GM23338 (cell line): ENCODE data around the gene BANK1. TPM values are rescaled to one million over a fixed set of nuclear protein-coding genes. Genes with fewer than 3 reads are reported as not detected.

ENCODE experiments used
- ATAC-seq: fragments of 200-7000 bp; cut with Tn5 transposase; 3 replicates; pipeline ENCODE4 v1.9.1; 2020
- DNase-seq: peaks from one replicate; pipeline ENCODE4 v3.0.0-alpha.2; 2015; ENCODE audit warnings: low spot score
- H2AFZ ChIP-seq: fragments of 200-600 bp; sonication (generic); 2 replicates; pipeline ENCODE4 v1.8.0; 2016; ENCODE audit warnings: antibody characterized with exemption, mild to moderate bottlenecking, moderate library complexity
- H3F3A ChIP-seq: fragments of 200-600 bp; sonication (generic); replicated peaks from 2 replicates; pipeline ENCODE4 v1.8.0; 2017; ENCODE audit warnings: antibody characterized with exemption, mixed run types, low read depth
- H3K27ac ChIP-seq: fragments of 200-600 bp; sonication (generic); 2 replicates; pipeline ENCODE4 v1.6.1; 2016; ENCODE audit warnings: low read depth
- H3K27me3 ChIP-seq: fragments of 200-600 bp; sonication (generic); 2 replicates; pipeline ENCODE4 v1.8.0; 2016; ENCODE audit warnings: mild to moderate bottlenecking, mixed run types, moderate library complexity; ENCODE audit not compliant: insufficient read depth
- H3K36me3 ChIP-seq: fragments of 200-600 bp; sonication (generic); 2 replicates; pipeline ENCODE4 v1.8.0; 2016; ENCODE audit warnings: mild to moderate bottlenecking; ENCODE audit not compliant: insufficient read depth
- H3K4me1 ChIP-seq: fragments of 200-600 bp; sonication (generic); 2 replicates; pipeline ENCODE4 v1.8.0; 2016; ENCODE audit warnings: mild to moderate bottlenecking, moderate library complexity; ENCODE audit not compliant: insufficient read depth
- H3K4me2 ChIP-seq: fragments of 200-600 bp; sonication (generic); 2 replicates; pipeline ENCODE4 v1.7.1; 2017; ENCODE audit warnings: mixed run types
- H3K4me3 ChIP-seq: fragments of 200-600 bp; sonication (generic); 2 replicates; pipeline ENCODE4 v1.6.1; 2016; ENCODE audit warnings: mixed run types
- H3K79me2 ChIP-seq: fragments of 200-600 bp; sonication (generic); replicated peaks from 2 replicates; pipeline ENCODE4 v1.8.0; 2017; ENCODE audit warnings: mild to moderate bottlenecking; ENCODE audit not compliant: insufficient read depth
- H3K9me2 ChIP-seq: fragments of 200-600 bp; sonication (generic); 2 replicates; pipeline ENCODE4 v1.8.0; 2017; ENCODE audit not compliant: insufficient read depth
- H4K20me1 ChIP-seq: fragments of 200-600 bp; sonication (generic); replicated peaks from 2 replicates; pipeline ENCODE4 v1.8.0; 2017; ENCODE audit warnings: mild to moderate bottlenecking; ENCODE audit not compliant: insufficient read depth
- H3K27ac Mint-ChIP-seq: 2 replicates; pipeline ENCODE4 v1.8.0; 2020; ENCODE audit warnings: inconsistent platforms, mild to moderate bottlenecking, moderate library complexity, mixed read lengths
- H3K27me3 Mint-ChIP-seq: 3 replicates; pipeline ENCODE4 v1.8.0; 2022; ENCODE audit warnings: low read depth, mild to moderate bottlenecking, moderate library complexity, mixed read lengths, inconsistent platforms; ENCODE audit not compliant: insufficient read depth, poor library complexity
- H3K36me3 Mint-ChIP-seq: 3 replicates; pipeline ENCODE4 v1.8.0; 2021; ENCODE audit warnings: low read depth, mild to moderate bottlenecking, inconsistent platforms, moderate library complexity, mixed read lengths
- H3K4me1 Mint-ChIP-seq: 3 replicates; pipeline ENCODE4 v1.8.0; 2020; ENCODE audit warnings: mild to moderate bottlenecking, inconsistent platforms, mixed read lengths
- H3K4me3 Mint-ChIP-seq: 3 replicates; pipeline ENCODE4 v1.8.0; 2021; ENCODE audit warnings: moderate library complexity, mild to moderate bottlenecking, inconsistent platforms, mixed read lengths
- H3K9me3 Mint-ChIP-seq: 3 replicates; pipeline ENCODE4 v1.8.0; 2020; ENCODE audit warnings: moderate library complexity, mild to moderate bottlenecking, inconsistent platforms, mixed read lengths
- CREB1 ChIP-seq: fragments of 250-450 bp; sonication (Bioruptor Pico); IDR thresholded peaks from 2 replicates; pipeline ENCODE4 v1.5.0; 2020; ENCODE audit warnings: low read depth, mild to moderate bottlenecking, moderate library complexity
- EZH2 ChIP-seq: fragments of 200-600 bp; sonication (generic); IDR thresholded peaks from one replicate; pipeline ENCODE4 v1.8.0; 2017; ENCODE audit warnings: antibody characterized with exemption, mild to moderate bottlenecking, low read depth; ENCODE audit not compliant: unreplicated experiment
- EZH2phosphoT487 ChIP-seq: fragments of 200-600 bp; sonication (generic); IDR thresholded peaks from one replicate; pipeline ENCODE4 v1.8.1; 2018; ENCODE audit warnings: antibody characterized with exemption; ENCODE audit not compliant: unreplicated experiment
- JUNB ChIP-seq: IDR thresholded peaks from one replicate; pipeline ENCODE4 v1.6.1; 2016; ENCODE audit warnings: antibody characterized with exemption; ENCODE audit not compliant: unreplicated experiment
- NANOG ChIP-seq: IDR thresholded peaks from 2 replicates; pipeline ENCODE4 v1.6.1; 2016; ENCODE audit warnings: antibody characterized with exemption, borderline replicate concordance
- POLR2AphosphoS5 ChIP-seq: IDR thresholded peaks from 2 replicates; pipeline ENCODE4 v1.6.1; 2016; ENCODE audit warnings: antibody characterized with exemption, low read depth
- ZNF331 ChIP-seq: fragments of 250-450 bp; sonication (Bioruptor Pico); IDR thresholded peaks from 2 replicates; pipeline ENCODE4 v1.5.0; 2020; ENCODE audit warnings: low read depth, mild to moderate bottlenecking, moderate library complexity
- polyA plus RNA-seq: library from polyadenylated mRNA; unstranded; fragments of >200 nt; fragmentation: Nextera tagmentation; extraction: Ambion mirVana; gene quantifications from 2 replicates; pipeline ENCODE4 v1.2.1, GENCODE V29; 2016
- total RNA-seq: library from RNA; depleted of rRNA; stranded (reverse); fragments of >200 nt; shearing (Covaris generic); gene quantifications from 2 replicates; pipeline ENCODE4 v1.2.3, GENCODE V29; 2014
- TF ChIP-seq, protein P1 (sequence below): IDR thresholded peaks from one replicate; pipeline ENCODE4 v1.6.1; 2018; ENCODE audit warnings: antibody characterized with exemption; ENCODE audit not compliant: unreplicated experiment
- TF ChIP-seq, protein P2 (sequence below): fragments of 250-450 bp; sonication (Bioruptor Pico); IDR thresholded peaks from 2 replicates; pipeline ENCODE4 v1.5.0; 2020; ENCODE audit warnings: mild to moderate bottlenecking, moderate library complexity
- TF ChIP-seq, protein P3 (sequence below): IDR thresholded peaks from 2 replicates; pipeline ENCODE4 v1.6.1; 2016; ENCODE audit warnings: antibody characterized with exemption
- TF ChIP-seq, protein P4 (sequence below), 2 experiments: fragments of 200-600 bp in 1 of 2; sonication (generic) in 1 of 2; conservative IDR thresholded peaks; 2 replicates each; pipeline versions ENCODE4 v1.5.1 to v1.6.1; 2016 to 2017; ENCODE audit warnings: antibody characterized with exemption in 2 of 2, low read depth in 2 of 2, mild to moderate bottlenecking in 2 of 2, moderate library complexity in 1 of 2

BANK1 gene
- total and polyA plus RNA-seq, 2 experiments from 2014 or later: 0.86 to 0.87 TPM

GRCh38 chr4:101801958-101802357 lies 11.4 kb downstream of the BANK1 start (continued):
- TF ChIP-seq, protein P1, sequence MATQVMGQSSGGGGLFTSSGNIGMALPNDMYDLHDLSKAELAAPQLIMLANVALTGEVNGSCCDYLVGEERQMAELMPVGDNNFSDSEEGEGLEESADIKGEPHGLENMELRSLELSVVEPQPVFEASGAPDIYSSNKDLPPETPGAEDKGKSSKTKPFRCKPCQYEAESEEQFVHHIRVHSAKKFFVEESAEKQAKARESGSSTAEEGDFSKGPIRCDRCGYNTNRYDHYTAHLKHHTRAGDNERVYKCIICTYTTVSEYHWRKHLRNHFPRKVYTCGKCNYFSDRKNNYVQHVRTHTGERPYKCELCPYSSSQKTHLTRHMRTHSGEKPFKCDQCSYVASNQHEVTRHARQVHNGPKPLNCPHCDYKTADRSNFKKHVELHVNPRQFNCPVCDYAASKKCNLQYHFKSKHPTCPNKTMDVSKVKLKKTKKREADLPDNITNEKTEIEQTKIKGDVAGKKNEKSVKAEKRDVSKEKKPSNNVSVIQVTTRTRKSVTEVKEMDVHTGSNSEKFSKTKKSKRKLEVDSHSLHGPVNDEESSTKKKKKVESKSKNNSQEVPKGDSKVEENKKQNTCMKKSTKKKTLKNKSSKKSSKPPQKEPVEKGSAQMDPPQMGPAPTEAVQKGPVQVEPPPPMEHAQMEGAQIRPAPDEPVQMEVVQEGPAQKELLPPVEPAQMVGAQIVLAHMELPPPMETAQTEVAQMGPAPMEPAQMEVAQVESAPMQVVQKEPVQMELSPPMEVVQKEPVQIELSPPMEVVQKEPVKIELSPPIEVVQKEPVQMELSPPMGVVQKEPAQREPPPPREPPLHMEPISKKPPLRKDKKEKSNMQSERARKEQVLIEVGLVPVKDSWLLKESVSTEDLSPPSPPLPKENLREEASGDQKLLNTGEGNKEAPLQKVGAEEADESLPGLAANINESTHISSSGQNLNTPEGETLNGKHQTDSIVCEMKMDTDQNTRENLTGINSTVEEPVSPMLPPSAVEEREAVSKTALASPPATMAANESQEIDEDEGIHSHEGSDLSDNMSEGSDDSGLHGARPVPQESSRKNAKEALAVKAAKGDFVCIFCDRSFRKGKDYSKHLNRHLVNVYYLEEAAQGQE: no peak
- TF ChIP-seq ZNF331 (CRISPR knock-in tag): no peak

- Histone ChIP-seq H3K4me2 (no peak overlapping the region), H3F3A (no peaks in the 10 kb centered on the region), H3K4me3 (no peak overlapping the region), H3K79me2 (no peaks in the 10 kb centered on the region), H3K36me3 (no peaks in the 10 kb centered on the region), H3K27me3 (no peaks in the 10 kb centered on the region), H2AFZ (no peak overlapping the region), H4K20me1 (no peaks in the 10 kb centered on the region), H3K27ac (no peak overlapping the region), H3K9me2 (no peaks in the 10 kb centered on the region), H3K4me1 (no peaks in the 10 kb centered on the region)
- no peaks in the 10 kb centered on the region for H3K9me3 Mint-ChIP-seq
- no peak overlapping the region for H3K4me3 Mint-ChIP-seq
- ATAC-seq (no peak), DNase-seq (no peak)
- peaks cover 4% of the 10 kb centered on the region; the same call in 1 of the 3 replicates for H3K4me1 Mint-ChIP-seq
- no peaks in the 10 kb centered on the region for H3K36me3 Mint-ChIP-seq
- peaks cover 2% of the 10 kb centered on the region for H3K27me3 Mint-ChIP-seq
- H3K27ac Mint-ChIP-seq: no peak overlapping the region
- TF ChIP-seq CREB1 (no peak), JUNB (no peak), EZH2phosphoT487 (no peak), EZH2 (no peak), POLR2AphosphoS5 (no peak), NANOG (no peak)
- TF ChIP-seq, protein P2, sequence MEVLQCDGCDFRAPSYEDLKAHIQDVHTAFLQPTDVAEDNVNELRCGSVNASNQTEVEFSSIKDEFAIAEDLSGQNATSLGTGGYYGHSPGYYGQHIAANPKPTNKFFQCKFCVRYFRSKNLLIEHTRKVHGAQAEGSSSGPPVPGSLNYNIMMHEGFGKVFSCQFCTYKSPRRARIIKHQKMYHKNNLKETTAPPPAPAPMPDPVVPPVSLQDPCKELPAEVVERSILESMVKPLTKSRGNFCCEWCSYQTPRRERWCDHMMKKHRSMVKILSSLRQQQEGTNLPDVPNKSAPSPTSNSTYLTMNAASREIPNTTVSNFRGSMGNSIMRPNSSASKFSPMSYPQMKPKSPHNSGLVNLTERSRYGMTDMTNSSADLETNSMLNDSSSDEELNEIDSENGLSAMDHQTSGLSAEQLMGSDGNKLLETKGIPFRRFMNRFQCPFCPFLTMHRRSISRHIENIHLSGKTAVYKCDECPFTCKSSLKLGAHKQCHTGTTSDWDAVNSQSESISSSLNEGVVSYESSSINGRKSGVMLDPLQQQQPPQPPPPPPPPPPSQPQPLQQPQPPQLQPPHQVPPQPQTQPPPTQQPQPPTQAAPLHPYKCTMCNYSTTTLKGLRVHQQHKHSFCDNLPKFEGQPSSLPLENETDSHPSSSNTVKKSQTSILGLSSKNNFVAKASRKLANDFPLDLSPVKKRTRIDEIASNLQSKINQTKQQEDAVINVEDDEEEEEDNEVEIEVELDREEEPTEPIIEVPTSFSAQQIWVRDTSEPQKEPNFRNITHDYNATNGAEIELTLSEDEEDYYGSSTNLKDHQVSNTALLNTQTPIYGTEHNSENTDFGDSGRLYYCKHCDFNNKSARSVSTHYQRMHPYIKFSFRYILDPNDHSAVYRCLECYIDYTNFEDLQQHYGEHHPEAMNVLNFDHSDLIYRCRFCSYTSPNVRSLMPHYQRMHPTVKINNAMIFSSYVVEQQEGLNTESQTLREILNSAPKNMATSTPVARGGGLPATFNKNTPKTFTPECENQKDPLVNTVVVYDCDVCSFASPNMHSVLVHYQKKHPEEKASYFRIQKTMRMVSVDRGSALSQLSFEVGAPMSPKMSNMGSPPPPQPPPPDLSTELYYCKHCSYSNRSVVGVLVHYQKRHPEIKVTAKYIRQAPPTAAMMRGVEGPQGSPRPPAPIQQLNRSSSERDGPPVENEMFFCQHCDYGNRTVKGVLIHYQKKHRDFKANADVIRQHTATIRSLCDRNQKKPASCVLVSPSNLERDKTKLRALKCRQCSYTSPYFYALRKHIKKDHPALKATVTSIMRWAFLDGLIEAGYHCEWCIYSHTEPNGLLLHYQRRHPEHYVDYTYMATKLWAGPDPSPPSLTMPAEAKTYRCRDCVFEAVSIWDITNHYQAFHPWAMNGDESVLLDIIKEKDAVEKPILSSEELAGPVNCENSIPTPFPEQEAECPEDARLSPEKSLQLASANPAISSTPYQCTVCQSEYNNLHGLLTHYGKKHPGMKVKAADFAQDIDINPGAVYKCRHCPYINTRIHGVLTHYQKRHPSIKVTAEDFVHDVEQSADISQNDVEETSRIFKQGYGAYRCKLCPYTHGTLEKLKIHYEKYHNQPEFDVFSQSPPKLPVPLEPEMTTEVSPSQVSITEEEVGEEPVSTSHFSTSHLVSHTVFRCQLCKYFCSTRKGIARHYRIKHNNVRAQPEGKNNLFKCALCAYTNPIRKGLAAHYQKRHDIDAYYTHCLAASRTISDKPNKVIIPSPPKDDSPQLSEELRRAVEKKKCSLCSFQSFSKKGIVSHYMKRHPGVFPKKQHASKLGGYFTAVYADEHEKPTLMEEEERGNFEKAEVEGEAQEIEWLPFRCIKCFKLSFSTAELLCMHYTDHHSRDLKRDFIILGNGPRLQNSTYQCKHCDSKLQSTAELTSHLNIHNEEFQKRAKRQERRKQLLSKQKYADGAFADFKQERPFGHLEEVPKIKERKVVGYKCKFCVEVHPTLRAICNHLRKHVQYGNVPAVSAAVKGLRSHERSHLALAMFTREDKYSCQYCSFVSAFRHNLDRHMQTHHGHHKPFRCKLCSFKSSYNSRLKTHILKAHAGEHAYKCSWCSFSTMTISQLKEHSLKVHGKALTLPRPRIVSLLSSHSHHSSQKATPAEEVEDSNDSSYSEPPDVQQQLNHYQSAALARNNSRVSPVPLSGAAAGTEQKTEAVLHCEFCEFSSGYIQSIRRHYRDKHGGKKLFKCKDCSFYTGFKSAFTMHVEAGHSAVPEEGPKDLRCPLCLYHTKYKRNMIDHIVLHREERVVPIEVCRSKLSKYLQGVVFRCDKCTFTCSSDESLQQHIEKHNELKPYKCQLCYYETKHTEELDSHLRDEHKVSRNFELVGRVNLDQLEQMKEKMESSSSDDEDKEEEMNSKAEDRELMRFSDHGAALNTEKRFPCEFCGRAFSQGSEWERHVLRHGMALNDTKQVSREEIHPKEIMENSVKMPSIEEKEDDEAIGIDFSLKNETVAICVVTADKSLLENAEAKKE: no peak
- TF ChIP-seq, protein P3, sequence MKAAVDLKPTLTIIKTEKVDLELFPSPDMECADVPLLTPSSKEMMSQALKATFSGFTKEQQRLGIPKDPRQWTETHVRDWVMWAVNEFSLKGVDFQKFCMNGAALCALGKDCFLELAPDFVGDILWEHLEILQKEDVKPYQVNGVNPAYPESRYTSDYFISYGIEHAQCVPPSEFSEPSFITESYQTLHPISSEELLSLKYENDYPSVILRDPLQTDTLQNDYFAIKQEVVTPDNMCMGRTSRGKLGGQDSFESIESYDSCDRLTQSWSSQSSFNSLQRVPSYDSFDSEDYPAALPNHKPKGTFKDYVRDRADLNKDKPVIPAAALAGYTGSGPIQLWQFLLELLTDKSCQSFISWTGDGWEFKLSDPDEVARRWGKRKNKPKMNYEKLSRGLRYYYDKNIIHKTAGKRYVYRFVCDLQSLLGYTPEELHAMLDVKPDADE: no peak
- TF ChIP-seq, protein P4, sequence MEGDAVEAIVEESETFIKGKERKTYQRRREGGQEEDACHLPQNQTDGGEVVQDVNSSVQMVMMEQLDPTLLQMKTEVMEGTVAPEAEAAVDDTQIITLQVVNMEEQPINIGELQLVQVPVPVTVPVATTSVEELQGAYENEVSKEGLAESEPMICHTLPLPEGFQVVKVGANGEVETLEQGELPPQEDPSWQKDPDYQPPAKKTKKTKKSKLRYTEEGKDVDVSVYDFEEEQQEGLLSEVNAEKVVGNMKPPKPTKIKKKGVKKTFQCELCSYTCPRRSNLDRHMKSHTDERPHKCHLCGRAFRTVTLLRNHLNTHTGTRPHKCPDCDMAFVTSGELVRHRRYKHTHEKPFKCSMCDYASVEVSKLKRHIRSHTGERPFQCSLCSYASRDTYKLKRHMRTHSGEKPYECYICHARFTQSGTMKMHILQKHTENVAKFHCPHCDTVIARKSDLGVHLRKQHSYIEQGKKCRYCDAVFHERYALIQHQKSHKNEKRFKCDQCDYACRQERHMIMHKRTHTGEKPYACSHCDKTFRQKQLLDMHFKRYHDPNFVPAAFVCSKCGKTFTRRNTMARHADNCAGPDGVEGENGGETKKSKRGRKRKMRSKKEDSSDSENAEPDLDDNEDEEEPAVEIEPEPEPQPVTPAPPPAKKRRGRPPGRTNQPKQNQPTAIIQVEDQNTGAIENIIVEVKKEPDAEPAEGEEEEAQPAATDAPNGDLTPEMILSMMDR (conservative IDR thresholded peaks at IDR 0.05; ENCODE audit: low read depth in 2 of 2): no peak
Observed at GRCh38 chr4:101806914-101807313, 16.4 kb downstream of the BANK1 start.
